GM18502 (cell line): ENCODE results near the gene CSNK1E.
"Not testable (repeated sequence)": the region's sequence is repeated elsewhere in the genome, so short reads cannot be mapped to it uniquely, and the experiment has no call there.

Experiments used
- ATAC-seq: cut with Tn5 transposase; IDR thresholded peaks from one replicate; pipeline ENCODE4 v1.9.1; 2021; ENCODE audit warnings: mild to moderate bottlenecking; ENCODE audit not compliant: unreplicated experiment, poor library complexity

Gene CSNK1E

DNA sequence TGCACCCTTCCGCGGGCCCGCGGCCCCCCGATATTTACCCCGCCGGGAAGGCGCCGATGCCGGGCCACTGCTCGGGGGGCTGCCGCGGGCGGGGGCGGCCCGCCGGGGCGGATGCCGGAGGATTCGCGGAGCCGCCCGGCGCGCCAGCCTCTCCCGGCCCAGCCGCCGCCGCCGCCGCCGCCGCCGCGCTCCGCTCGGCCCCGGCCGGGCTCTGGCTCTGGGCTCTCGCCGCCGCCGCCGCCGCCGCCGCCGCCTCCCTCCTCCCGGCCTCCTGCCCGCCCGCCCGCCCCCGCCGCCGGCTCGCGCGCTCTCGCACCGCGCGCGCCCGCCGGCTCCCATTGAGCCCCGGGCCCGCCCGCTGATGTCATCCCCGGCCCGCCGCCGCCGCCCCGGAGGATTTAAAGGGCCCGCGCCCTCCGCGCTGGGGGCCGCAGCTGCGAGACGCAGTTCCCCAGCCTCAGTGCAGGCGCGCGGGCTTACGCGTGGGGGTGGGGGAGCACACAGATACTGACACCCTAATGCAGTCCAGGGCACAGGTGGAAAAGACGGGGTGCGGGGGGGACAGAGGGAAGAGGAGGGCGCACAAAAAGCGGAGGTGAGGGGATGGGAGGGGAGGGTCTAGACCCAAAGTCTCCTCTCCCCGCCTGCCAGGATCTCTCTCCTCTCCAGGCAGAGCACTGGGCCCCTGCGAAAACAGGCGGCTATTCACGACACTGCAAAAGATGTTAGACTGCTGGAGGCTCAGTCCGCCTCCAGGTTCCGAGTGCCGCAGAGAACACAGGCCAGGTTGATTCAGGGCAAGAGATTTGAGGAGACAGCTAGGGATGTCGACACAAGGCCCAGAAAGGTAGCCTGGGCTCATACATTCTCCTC lies at the start of gene CSNK1E:
TSS of gene CSNK1E (minus strand) at position 312 of the 873 bp plus-strand sequence. CDS start 3,276 bp downstream, outside the sequence.
- peak; percentile 50 for ATAC-seq

- ATAC-seq = not testable (repeated sequence)
Measured at GRCh38 chr22:38365829-38366228, 48.6 kb upstream of the CSNK1E start.

GRCh38 chr22:38365174-38365573 lies 47.9 kb upstream of the CSNK1E start:
- ATAC-seq = not testable (repeated sequence)

GRCh38 chr22:38360560-38360959 lies 43.3 kb upstream of the CSNK1E start:
- not testable (repeated sequence) for ATAC-seq

DNA sequence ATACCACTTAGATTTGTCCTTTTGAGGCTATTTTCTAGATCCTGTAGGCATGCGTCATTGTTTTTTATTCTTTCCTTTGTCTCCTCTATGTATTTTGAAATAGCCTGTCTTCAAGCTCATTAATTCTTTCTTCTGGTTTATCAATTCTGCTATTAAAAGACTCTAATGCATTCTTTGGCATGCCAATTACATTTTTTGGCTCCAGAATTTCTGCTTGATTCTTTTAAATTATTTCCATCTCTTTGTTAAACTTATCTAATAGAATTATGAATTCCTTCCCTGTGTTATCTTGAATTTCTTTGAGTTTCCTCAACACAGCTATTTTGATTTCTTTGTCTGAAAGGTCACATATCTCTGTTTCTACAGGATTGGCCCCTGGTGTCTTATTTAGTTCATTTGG lies 42.6 kb upstream of the CSNK1E start:
- not testable (repeated sequence) for ATAC-seq

- not testable (repeated sequence) for ATAC-seq
Measured at GRCh38 chr22:38357971-38358370, 40.7 kb upstream of the CSNK1E start.

GRCh38 chr22:38355275-38355674 lies 38.0 kb upstream of the CSNK1E start:
- ATAC-seq = no peak

DNA sequence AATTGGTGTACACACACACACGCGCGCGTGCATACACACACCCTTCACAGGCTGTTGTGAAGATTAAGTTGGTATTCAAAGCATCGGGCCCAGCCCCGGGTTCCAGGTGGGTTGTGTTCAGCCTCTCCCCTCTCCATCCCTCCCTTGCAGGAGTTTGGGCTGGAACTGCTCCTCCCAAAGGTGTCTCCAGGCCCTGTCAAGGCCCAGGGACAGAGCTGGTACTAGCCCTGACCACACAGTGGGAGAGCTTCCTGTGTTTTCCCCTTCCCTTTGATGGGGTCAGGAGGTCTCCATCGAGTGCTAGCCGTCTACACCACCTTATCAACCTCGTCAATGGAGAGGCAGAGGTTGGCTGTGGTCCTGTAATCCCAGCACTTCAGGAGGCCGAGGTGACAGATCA lies 36.5 kb upstream of the CSNK1E start:
- no peak for ATAC-seq

- no peak for ATAC-seq
Measured at GRCh38 chr22:38353142-38353629, 36.0 kb upstream of the CSNK1E start.

- ATAC-seq = no peak
Measured at GRCh38 chr22:38352436-38352835, 35.2 kb upstream of the CSNK1E start.

DNA sequence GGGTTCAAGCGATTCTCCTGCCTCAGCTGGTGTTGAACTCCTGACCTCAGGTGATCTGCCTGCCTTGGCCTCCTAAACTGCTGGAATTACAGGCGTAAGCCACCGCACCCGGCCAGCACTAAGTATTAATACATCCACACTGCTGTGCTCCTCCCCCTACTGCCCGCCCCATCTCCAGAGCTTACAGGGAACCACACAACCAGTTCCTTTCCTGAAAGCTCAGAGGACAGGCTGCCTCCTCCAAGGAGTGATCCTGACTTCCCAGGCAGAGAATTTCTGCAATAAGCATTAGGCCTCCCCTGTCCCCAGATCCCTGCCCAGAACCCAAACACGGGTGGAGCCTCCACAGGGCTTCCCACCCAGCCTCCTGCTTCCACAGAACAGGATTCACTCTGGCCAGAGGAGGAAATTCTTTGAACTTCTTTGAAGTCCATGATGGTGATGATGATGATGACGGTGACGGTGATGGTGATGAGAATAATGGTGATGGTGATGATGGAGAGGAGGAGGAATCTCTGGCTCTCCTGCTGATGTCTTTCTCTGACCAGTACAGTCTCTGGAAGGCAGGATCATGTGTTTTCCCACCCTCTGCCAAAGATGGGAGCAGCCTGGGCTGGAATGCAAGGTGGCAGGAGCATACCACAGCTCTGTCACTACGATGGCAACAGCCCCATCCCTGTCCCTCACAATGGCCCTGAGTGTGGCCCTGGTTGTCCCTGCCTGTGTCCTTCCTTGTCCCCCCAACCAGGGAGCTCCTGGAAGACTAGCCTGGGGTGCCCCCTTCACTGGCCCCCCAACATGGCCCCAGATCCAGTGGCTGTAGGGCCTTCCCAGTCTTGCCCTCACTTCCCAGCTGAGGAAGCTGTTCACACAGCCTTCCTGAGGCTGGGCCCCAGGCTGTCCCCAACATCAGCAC lies 33.5 kb upstream of the CSNK1E start:
- ATAC-seq = no peak

GRCh38 chr22:38348751-38349496 lies 31.7 kb upstream of the CSNK1E start:
- no peak for ATAC-seq

DNA sequence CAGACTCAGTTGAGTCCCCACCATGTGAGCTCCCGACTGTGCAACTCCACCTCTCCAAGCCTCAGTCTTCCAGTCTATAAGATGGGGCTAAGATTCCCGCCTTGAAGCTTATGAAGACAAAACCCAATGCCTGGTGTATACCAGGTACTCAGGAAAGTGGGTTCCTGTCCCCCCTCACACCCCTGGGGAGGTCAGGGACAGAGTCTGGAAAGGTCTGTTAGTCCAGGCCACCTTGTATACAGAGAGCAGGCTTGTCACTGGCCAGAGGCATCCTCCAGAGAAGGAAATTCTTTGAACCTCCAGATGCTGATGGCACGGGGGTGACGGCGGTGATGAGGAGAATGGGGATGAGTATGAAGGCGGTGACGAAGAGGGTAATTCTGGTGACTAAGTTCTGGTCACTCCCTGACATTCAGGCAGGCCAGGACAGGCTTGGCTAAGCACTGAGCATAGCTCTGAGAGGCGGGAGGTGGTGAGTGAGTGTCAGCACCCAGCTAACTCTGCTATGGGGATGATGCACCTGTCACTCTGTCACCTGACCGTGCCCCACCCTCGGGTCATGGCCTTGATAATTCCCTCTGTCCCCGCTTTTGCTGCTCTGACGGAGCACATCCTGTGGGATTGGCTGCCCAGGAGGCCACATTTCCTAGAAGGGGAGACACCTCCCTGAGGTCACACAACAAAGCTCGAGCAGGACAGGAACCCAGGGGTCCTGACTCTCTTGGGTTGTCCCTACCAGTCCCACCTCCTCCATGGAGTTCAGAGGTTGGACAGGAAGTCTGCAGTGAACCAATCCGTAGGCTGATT lies 30.9 kb upstream of the CSNK1E start:
- no peak for ATAC-seq

DNA sequence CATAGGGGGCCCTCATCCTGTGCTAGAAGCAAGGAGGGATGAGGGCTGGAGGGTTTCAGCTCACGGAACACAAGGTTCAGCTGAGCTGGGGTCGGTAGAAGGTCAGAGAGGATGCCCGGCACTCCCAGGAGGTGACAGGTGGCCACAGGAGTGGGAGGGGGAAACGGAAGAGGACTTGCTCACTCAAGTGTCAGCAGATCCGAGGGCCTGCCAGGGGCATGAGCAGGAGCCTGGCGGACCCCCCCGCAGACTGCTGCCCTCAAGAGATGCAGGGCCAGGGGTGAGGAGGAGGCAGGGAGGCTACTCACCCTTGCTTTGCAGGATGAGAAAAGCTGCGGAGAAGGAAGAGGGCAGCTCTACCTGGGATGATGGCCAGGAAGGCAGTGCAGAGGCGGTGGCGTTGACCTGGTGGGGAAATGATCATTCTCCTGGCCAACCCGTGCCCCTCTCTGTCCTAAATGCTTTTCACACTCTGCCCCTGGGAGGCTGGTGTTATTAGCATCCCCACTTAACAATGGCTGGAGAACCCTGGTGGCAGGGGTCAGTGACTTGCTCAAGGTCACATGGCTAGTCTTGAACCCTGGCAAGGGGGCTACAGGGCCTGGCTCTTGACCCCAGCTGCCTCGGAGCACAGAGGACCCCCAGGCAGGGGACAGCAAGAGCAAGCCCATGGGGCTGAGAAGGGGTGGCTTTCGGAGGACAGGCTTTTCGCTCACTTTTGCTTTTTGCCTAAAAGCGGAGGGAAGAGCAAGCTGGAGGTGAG lies 30.1 kb upstream of the CSNK1E start:
- no peak for ATAC-seq

DNA sequence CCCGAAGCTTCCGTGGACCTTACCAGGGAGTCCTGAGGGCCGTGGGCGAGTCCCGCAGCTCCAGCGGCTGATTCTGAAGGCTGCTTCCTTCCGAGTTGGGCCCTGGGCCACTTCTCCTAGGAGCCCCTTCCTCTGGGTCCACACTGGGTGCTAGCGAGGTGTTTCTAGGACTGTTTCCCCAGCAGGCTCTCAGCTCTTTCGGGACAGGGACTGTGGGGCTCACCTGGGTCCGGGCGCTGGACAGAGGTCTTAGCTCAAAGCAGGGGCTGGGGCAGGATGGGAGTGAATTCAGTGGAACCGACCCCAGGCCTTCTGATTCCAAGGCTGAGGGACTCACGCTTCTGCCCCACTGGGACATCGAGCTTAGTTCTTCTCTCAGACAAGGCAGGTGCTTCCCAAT lies 29.3 kb upstream of the CSNK1E start:
- ATAC-seq = no peak

DNA sequence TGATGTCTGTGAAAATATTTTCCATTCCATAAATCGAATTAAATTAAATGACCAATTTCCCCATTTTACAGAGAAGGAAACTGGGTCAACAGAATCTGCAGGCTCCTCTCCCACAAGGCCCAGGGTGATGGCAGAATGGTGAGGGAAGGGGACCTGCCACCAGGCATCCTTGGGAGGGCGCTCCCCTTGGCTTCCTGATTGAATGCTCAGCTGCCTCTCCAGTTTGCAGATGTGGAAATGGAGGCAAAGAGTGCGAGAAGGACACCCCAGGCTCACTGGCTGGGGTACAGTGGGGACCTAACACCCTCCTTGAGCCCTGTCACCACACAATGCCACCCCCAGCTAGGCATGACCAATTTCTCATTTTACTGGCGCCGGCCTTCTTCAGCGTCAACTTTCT lies 28.5 kb upstream of the CSNK1E start:
- no peak for ATAC-seq

DNA sequence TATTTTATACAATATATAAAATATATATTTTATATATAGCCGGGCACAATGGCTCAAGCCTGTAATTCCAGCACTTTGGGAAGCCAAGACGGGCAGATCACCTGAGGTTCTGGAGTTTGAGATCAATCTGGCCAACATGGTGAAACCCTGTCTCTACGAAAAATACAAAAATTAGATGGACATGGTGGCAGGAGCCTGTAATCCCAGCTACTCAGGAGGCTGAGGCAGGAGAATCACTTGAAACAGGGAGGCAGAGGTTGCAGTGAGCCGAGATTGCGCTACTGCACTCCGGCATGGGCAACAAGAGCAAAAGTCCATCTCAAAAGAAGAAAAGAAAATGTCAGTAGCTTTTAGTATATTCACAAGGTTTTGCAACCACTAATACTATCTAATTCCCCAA lies 22.7 kb upstream of the CSNK1E start:
- ATAC-seq = not testable (repeated sequence)

- ATAC-seq = no peak
Measured at GRCh38 chr22:38338772-38339379, 21.6 kb upstream of the CSNK1E start.
